HEK293 (cell line): Measurements from ENCODE around the gene PPIL6.

Experiments used
- CTCF ChIA-PET: fragments of 350-600 bp; formaldehyde crosslinking; extraction: SDS; loops from one replicate; lab custom pipeline; 2021; ENCODE audit warnings: antibody characterized with exemption; lab: Yijun Ruan, JAX
- POLR2A ChIA-PET: fragments of 300-600 bp; formaldehyde crosslinking; extraction: SDS; loops from one replicate; lab custom pipeline; 2020; ENCODE audit warnings: antibody characterized with exemption, inconsistent platforms; lab: Yijun Ruan, JAX
- H3K27ac ChIP-seq: fragments of 200-500 bp; sonication (Bioruptor generic); 2 replicates; pipeline ENCODE4 v1.5.1; 2014; ENCODE audit warnings: low read depth, low read length, control low read depth, inconsistent platforms; ENCODE audit errors: extremely low read depth
- H3K36me3 ChIP-seq, 2 experiments: fragments of 200-500 bp in 1 of 2; sonication (Bioruptor generic) in 1 of 2; 1 replicate in 1 of 2; 2 replicates in 1 of 2; pipeline ENCODE4 v1.5.1; 2014 to 2017; ENCODE audit warnings: inconsistent platforms in 2 of 2, low read length in 2 of 2; ENCODE audit not compliant: control insufficient read depth in 2 of 2, insufficient read depth in 1 of 2
- H3K4me1 ChIP-seq: fragments of 200-500 bp; sonication (Bioruptor generic); 2 replicates; pipeline ENCODE4 v1.5.1; 2014; ENCODE audit warnings: mild to moderate bottlenecking, low read length, inconsistent platforms; ENCODE audit not compliant: control insufficient read depth, insufficient read depth
- H3K4me3 ChIP-seq: 2 replicates; pipeline ENCODE4 v1.5.1; 2011; ENCODE audit warnings: low read depth, mild to moderate bottlenecking, control low read depth, low read length, moderate library complexity
- H3K9me3 ChIP-seq: fragments of 200-500 bp; sonication (Bioruptor generic); 2 replicates; pipeline ENCODE4 v1.5.1; 2014; ENCODE audit warnings: low read depth, low read length, inconsistent platforms; ENCODE audit not compliant: control insufficient read depth, insufficient read depth
- INSM2 ChIP-seq: fragments of 450-650 bp; formaldehyde crosslinking; IDR thresholded peaks from 2 replicates; pipeline ENCODE4 v1.5.1; 2016; ENCODE audit warnings: missing biosample characterization, missing genetic modification characterization
- KLF7 ChIP-seq: fragments of 450-650 bp; formaldehyde crosslinking; IDR thresholded peaks from 2 replicates; pipeline ENCODE4 v1.5.1; 2016; ENCODE audit warnings: missing biosample characterization, missing genetic modification characterization, borderline replicate concordance
- KLF8 ChIP-seq: fragments of 450-650 bp; formaldehyde crosslinking; IDR thresholded peaks from 2 replicates; pipeline ENCODE4 v1.5.1; 2016; ENCODE audit warnings: missing biosample characterization, missing genetic modification characterization
- PBX3 ChIP-seq: sonication (generic); formaldehyde crosslinking; IDR thresholded peaks from 2 replicates; pipeline ENCODE4 v1.8.1; 2022; ENCODE audit warnings: mild to moderate bottlenecking, moderate library complexity, missing genetic modification reagents
- PRDM10 ChIP-seq: fragments of 450-650 bp; formaldehyde crosslinking; IDR thresholded peaks from 2 replicates; pipeline ENCODE4 v1.5.1; 2016; ENCODE audit warnings: missing biosample characterization, missing genetic modification characterization
- PRDM6 ChIP-seq: fragments of 450-650 bp; formaldehyde crosslinking; IDR thresholded peaks from 2 replicates; pipeline ENCODE4 v1.5.1; 2017; ENCODE audit warnings: missing biosample characterization, missing genetic modification characterization
- SETDB1 ChIP-seq: IDR thresholded peaks from one replicate; pipeline ENCODE4 v1.6.1; 2017; ENCODE audit warnings: mild to moderate bottlenecking, low read length, moderate library complexity, mixed read lengths; ENCODE audit not compliant: insufficient read length
- TRIM28 ChIP-seq: IDR thresholded peaks from 2 replicates; pipeline ENCODE4 v1.6.1; 2011; ENCODE audit warnings: low read length, control low read depth, borderline replicate concordance
- ZBTB44 ChIP-seq: fragments of 450-650 bp; IDR thresholded peaks from 2 replicates; pipeline ENCODE4 v1.5.1; 2018; ENCODE audit warnings: missing biosample characterization, mild to moderate bottlenecking, missing genetic modification characterization
- ZBTB6 ChIP-seq: fragments of 450-650 bp; formaldehyde crosslinking; IDR thresholded peaks from 2 replicates; pipeline ENCODE4 v1.5.1; 2017; ENCODE audit warnings: missing biosample characterization, missing genetic modification characterization
- ZBTB8A ChIP-seq: fragments of 450-650 bp; formaldehyde crosslinking; IDR thresholded peaks from 2 replicates; pipeline ENCODE4 v1.5.1; 2016; ENCODE audit warnings: missing biosample characterization, missing genetic modification characterization
- ZEB2 ChIP-seq: fragments of 450-650 bp; formaldehyde crosslinking; IDR thresholded peaks from 2 replicates; pipeline ENCODE4 v1.5.1; 2016; ENCODE audit warnings: missing biosample characterization, missing genetic modification characterization
- ZFHX2 ChIP-seq: fragments of 450-650 bp; formaldehyde crosslinking; conservative IDR thresholded peaks from 2 replicates; pipeline ENCODE4 v1.5.1; 2016; ENCODE audit warnings: missing biosample characterization, missing genetic modification characterization
- ZNF202 ChIP-seq: fragments of 450-650 bp; formaldehyde crosslinking; IDR thresholded peaks from 2 replicates; pipeline ENCODE4 v1.5.1; 2016; ENCODE audit warnings: missing biosample characterization, missing genetic modification characterization, borderline replicate concordance
- ZNF24 ChIP-seq: fragments of 450-650 bp; formaldehyde crosslinking; IDR thresholded peaks from 2 replicates; pipeline ENCODE4 v1.5.1; 2016; ENCODE audit warnings: missing biosample characterization, missing genetic modification characterization
- ZNF324 ChIP-seq: fragments of 450-650 bp; formaldehyde crosslinking; IDR thresholded peaks from 2 replicates; pipeline ENCODE4 v1.5.1; 2016; ENCODE audit warnings: missing biosample characterization, missing genetic modification characterization
- ZNF433 ChIP-seq: fragments of 450-650 bp; formaldehyde crosslinking; IDR thresholded peaks from 2 replicates; pipeline ENCODE4 v1.5.1; 2016; ENCODE audit warnings: missing biosample characterization, missing genetic modification characterization, low read depth
- ZNF521 ChIP-seq: fragments of 450-650 bp; formaldehyde crosslinking; IDR thresholded peaks from 2 replicates; pipeline ENCODE4 v1.5.1; 2017; ENCODE audit warnings: missing biosample characterization, mild to moderate bottlenecking, missing genetic modification characterization
- ZNF549 ChIP-seq: fragments of 450-650 bp; IDR thresholded peaks from 2 replicates; pipeline ENCODE4 v1.5.1; 2018; ENCODE audit warnings: missing biosample characterization, missing genetic modification characterization, mild to moderate bottlenecking, inconsistent platforms, moderate library complexity
- ZNF558 ChIP-seq: fragments of 450-650 bp; formaldehyde crosslinking; IDR thresholded peaks from 2 replicates; pipeline ENCODE4 v1.5.1; 2016; ENCODE audit warnings: missing biosample characterization, missing genetic modification characterization
- ZNF629 ChIP-seq: fragments of 450-650 bp; formaldehyde crosslinking; IDR thresholded peaks from 2 replicates; pipeline ENCODE4 v1.5.1; 2017; ENCODE audit warnings: missing biosample characterization, missing genetic modification characterization
- ZNF692 ChIP-seq: fragments of 450-650 bp; formaldehyde crosslinking; IDR thresholded peaks from 2 replicates; pipeline ENCODE4 v1.5.1; 2016; ENCODE audit warnings: missing biosample characterization, missing genetic modification characterization

Gene PPIL6

GRCh38 chr6:109428889-109429477, 11.4 kb downstream of the PPIL6 start:
- H3K27ac ChIP-seq: no peak overlapping the region
- CTCF ChIA-PET: interaction anchor here (0.6 to 2.1 kb wide), 6 partner anchors 13 to 891 kb away, joined by 3 to 5 read pairs (median 3); no protein-coding TSS in a partner anchor
- 0 out of 2 replicates have a peak, but pooled peaks have one; percentile 10 for TF ChIP-seq ZBTB44 (tag by site-specific recombination)
- TF ChIP-seq PBX3 (CRISPR knock-in tag): no peak
- no peak for TF ChIP-seq KLF7
- peak; percentile 87 for TF ChIP-seq ZNF629 (tag by site-specific recombination)
- TF ChIP-seq ZNF433 (tag by site-specific recombination): no peak
- TF ChIP-seq ZBTB8A: no peak
- TF ChIP-seq SETDB1: no peak
- TF ChIP-seq TRIM28: peak; percentile 49; the same call in 1 of the 2 replicates
- 0 out of 2 replicates have a peak, but pooled peaks have one; percentile 39 for TF ChIP-seq ZNF692
- no peak for TF ChIP-seq ZNF558
- peak; percentile 72 for TF ChIP-seq PRDM6 (tag by site-specific recombination)
- no peak for TF ChIP-seq ZNF202 (tag by site-specific recombination)
- 0 out of 2 replicates have a peak, but pooled peaks have one; percentile 43 for TF ChIP-seq ZNF324 (tag by site-specific recombination)
- peak; percentile 69 for TF ChIP-seq ZNF24 (tag by site-specific recombination)
- TF ChIP-seq PRDM10 (tag by site-specific recombination): peak; percentile 76
- TF ChIP-seq ZFHX2 (tag by site-specific recombination): no peak
- no peak for TF ChIP-seq INSM2
- peak; percentile 62; the same call in 1 of the 2 replicates for TF ChIP-seq ZEB2 (tag by site-specific recombination)
- TF ChIP-seq ZNF521 (tag by site-specific recombination): no peak
- TF ChIP-seq ZNF549 (tag by site-specific recombination): no peak
- TF ChIP-seq ZBTB6: peak; percentile 38; the same call in 1 of the 2 replicates
- peak; percentile 43; the same call in 1 of the 2 replicates for TF ChIP-seq KLF8 (tag by site-specific recombination)

More at GRCh38 chr6:109428889-109429477, 11.4 kb downstream of the PPIL6 start:
- no peak overlapping the region for H3K4me3 ChIP-seq
- no peaks in the 10 kb centered on the region for H3K9me3 ChIP-seq
- H3K4me1 ChIP-seq: peaks cover 7% of the 10 kb centered on the region; the same call in 1 of the 2 replicates
- POLR2A ChIA-PET: interaction anchor here (0.7 kb wide), 1 partner anchor 10 kb away, joined by 3 read pairs; no protein-coding TSS in a partner anchor
- H3K36me3 ChIP-seq: no peaks in the 10 kb centered on the region
